DOHH2 (cell line): Measurements from ENCODE around the gene OCSTAMP.

ENCODE experiments used
- H3F3A ChIP-seq: fragments of 200-600 bp; sonication (generic), shearing (Covaris generic); 2 replicates; pipeline ENCODE4 v1.6.0; 2016; ENCODE audit warnings: antibody characterized with exemption, mild to moderate bottlenecking; ENCODE audit not compliant: control insufficient read depth, insufficient read depth
- H3K27ac ChIP-seq: fragments of 200-600 bp; sonication (generic); 2 replicates; pipeline ENCODE4 v1.5.1; 2014; ENCODE audit warnings: low read depth, mild to moderate bottlenecking, low read length, moderate library complexity
- H3K27me3 ChIP-seq: fragments of 200-600 bp; sonication (generic); 2 replicates; pipeline ENCODE4 v1.6.1; 2014; ENCODE audit warnings: mild to moderate bottlenecking, low read length, mixed read lengths; ENCODE audit not compliant: control insufficient read depth
- H3K36me3 ChIP-seq: fragments of 200-600 bp; sonication (generic); 2 replicates; pipeline ENCODE4 v1.6.1; 2014; ENCODE audit warnings: mild to moderate bottlenecking, low read length, moderate library complexity, mixed read lengths; ENCODE audit not compliant: control insufficient read depth
- H3K4me1 ChIP-seq: fragments of 200-600 bp; sonication (generic); 2 replicates; pipeline ENCODE4 v1.6.1; 2014; ENCODE audit warnings: mild to moderate bottlenecking, low read length, mixed read lengths; ENCODE audit not compliant: control insufficient read depth
- H3K4me2 ChIP-seq: fragments of 200-600 bp; sonication (generic); 2 replicates; pipeline ENCODE4 v1.6.0; 2014; ENCODE audit warnings: mild to moderate bottlenecking, low read length, moderate library complexity
- H3K4me3 ChIP-seq: fragments of 200-600 bp; sonication (generic); 2 replicates; pipeline ENCODE4 v1.5.1; 2014; ENCODE audit warnings: mild to moderate bottlenecking, low read length, mixed read lengths
- H3K79me2 ChIP-seq: fragments of 200-600 bp; sonication (generic); 2 replicates; pipeline ENCODE4 v1.6.1; 2014; ENCODE audit warnings: mild to moderate bottlenecking, low read length, mixed read lengths; ENCODE audit not compliant: control insufficient read depth
- H3K9me2 ChIP-seq: fragments of 200-600 bp; sonication (generic); replicated peaks from 2 replicates; pipeline ENCODE4 v1.6.1; 2014; ENCODE audit warnings: mild to moderate bottlenecking, low read length, mixed read lengths; ENCODE audit not compliant: control insufficient read depth
- H3K9me3 ChIP-seq: fragments of 200-600 bp; sonication (generic); 2 replicates; pipeline ENCODE4 v1.6.1; 2014; ENCODE audit warnings: antibody characterized with exemption, low read length, mixed read lengths; ENCODE audit not compliant: control insufficient read depth, insufficient read depth
- H4K20me1 ChIP-seq: fragments of 200-600 bp; sonication (generic); 2 replicates; pipeline ENCODE4 v1.6.0; 2014; ENCODE audit warnings: low read depth, mild to moderate bottlenecking, antibody characterized with exemption, low read length, moderate library complexity; ENCODE audit not compliant: control insufficient read depth, insufficient read depth
- CTCF ChIP-seq: fragments of 200-600 bp; sonication (generic); IDR thresholded peaks from one replicate; pipeline ENCODE4 v1.5.1; 2014; ENCODE audit warnings: antibody characterized with exemption, mild to moderate bottlenecking, low read depth, low read length; ENCODE audit not compliant: poor library complexity, severe bottlenecking
- EZH2phosphoT487 ChIP-seq: fragments of 200-600 bp; sonication (generic); IDR thresholded peaks from 2 replicates; pipeline ENCODE4 v1.6.1; 2017; ENCODE audit warnings: borderline replicate concordance, mild to moderate bottlenecking, antibody characterized with exemption, low read length, moderate library complexity, mixed read lengths

OCSTAMP gene

DNA sequence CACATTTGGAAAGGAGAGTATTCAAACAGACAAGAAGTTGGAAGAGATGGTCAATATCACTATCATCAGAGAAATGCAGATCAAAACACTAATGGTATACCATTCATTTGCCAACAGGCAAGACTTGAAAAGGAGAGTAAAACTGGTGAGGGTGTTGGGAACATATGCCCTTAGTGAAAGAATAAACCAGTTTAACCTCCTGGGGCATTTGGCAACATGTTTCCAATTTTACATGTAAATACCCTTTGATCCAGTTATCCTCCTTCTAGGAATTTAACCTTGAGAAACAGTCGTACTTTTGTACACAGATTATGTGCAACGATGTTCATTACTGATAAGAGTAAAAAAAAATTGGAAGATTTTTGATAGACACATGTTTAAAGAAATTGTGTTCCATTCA lies 34.1 kb upstream of the OCSTAMP start:
- Histone ChIP-seq H3K4me1 (no peaks in the 10 kb centered on the region), H3K9me3 (no peaks in the 10 kb centered on the region), H3K4me3 (no peak overlapping the region), H3K36me3 (no peaks in the 10 kb centered on the region), H3K27me3 (peaks cover 9% of the 10 kb centered on the region; the same call in 1 of the 2 replicates), H3F3A (no peaks in the 10 kb centered on the region), H4K20me1 (no peaks in the 10 kb centered on the region), H3K9me2 (no peaks in the 10 kb centered on the region), H3K4me2 (no peak overlapping the region), H3K79me2 (no peaks in the 10 kb centered on the region), H3K27ac (no peak overlapping the region)
- TF ChIP-seq EZH2phosphoT487, result no peak

- TF ChIP-seq EZH2phosphoT487 (no peak), CTCF (no peak)
- Histone ChIP-seq H3K9me3 (no peaks in the 10 kb centered on the region), H3K79me2 (no peaks in the 10 kb centered on the region), H3K4me2 (no peak overlapping the region), H3K27ac (no peak overlapping the region), H4K20me1 (no peaks in the 10 kb centered on the region), H3F3A (no peaks in the 10 kb centered on the region), H3K4me1 (no peaks in the 10 kb centered on the region), H3K36me3 (no peaks in the 10 kb centered on the region), H3K4me3 (no peak overlapping the region), H3K9me2 (no peaks in the 10 kb centered on the region), H3K27me3 (0 out of 2 replicates have a peak, but pooled peaks cover under 1% of the 10 kb centered on the region)
Observed at GRCh38 chr20:46583411-46584214, 33.2 kb upstream of the OCSTAMP start.

DNA sequence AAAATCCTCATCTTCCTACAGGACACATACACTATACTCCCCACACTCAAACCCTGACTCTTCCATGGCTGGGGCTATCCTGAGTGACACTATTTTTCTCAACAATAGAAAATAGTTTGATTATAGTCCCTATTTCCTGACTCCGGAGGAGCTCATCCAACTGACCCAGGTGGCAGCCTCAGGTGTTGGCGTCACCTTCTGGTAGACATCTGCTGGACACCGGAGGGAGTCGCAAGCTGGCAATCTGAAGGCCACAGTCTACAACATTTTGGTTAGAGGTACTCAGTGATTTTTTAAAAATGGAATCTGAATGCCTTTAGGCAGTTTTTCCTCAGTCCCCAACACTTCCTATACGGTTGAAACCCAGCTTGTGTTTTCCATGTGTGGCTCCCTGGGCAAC lies 32.2 kb upstream of the OCSTAMP start:
- Histone ChIP-seq H3K4me2 (no peak overlapping the region), H3K9me2 (no peaks in the 10 kb centered on the region), H3K36me3 (no peaks in the 10 kb centered on the region), H4K20me1 (no peaks in the 10 kb centered on the region), H3F3A (no peaks in the 10 kb centered on the region), H3K4me3 (no peak overlapping the region), H3K27ac (no peak overlapping the region), H3K4me1 (no peaks in the 10 kb centered on the region), H3K79me2 (no peaks in the 10 kb centered on the region), H3K9me3 (no peaks in the 10 kb centered on the region), H3K27me3 (no peaks in the 10 kb centered on the region)
- TF ChIP-seq EZH2phosphoT487, result no peak
- no peak for TF ChIP-seq CTCF

- H3F3A ChIP-seq, result no peaks in the 10 kb centered on the region
- H3K9me2 ChIP-seq, result no peaks in the 10 kb centered on the region
- no peaks in the 10 kb centered on the region for H3K9me3 ChIP-seq
- H3K36me3 ChIP-seq, result no peaks in the 10 kb centered on the region
- H3K4me3 ChIP-seq, result no peak overlapping the region
- H3K4me2 ChIP-seq, result no peak overlapping the region
- H4K20me1 ChIP-seq, result no peaks in the 10 kb centered on the region
- no peak overlapping the region for H3K27ac ChIP-seq
- H3K27me3 ChIP-seq, result no peaks in the 10 kb centered on the region
- TF ChIP-seq EZH2phosphoT487 (no peak), CTCF (no peak)
- no peaks in the 10 kb centered on the region for H3K79me2 ChIP-seq
- H3K4me1 ChIP-seq, result no peaks in the 10 kb centered on the region
Observed at GRCh38 chr20:46581391-46581790, 30.9 kb upstream of the OCSTAMP start.
